Measurements from ENCODE around the gene LAMB1. TPM values are rescaled to one million over a fixed set of nuclear protein-coding genes. Genes with fewer than 3 reads are reported as not detected.

The LAMB1 gene
- total and polyA plus RNA-seq, 4 donors = 95.9 to 285 (median 173) TPM

DNA sequence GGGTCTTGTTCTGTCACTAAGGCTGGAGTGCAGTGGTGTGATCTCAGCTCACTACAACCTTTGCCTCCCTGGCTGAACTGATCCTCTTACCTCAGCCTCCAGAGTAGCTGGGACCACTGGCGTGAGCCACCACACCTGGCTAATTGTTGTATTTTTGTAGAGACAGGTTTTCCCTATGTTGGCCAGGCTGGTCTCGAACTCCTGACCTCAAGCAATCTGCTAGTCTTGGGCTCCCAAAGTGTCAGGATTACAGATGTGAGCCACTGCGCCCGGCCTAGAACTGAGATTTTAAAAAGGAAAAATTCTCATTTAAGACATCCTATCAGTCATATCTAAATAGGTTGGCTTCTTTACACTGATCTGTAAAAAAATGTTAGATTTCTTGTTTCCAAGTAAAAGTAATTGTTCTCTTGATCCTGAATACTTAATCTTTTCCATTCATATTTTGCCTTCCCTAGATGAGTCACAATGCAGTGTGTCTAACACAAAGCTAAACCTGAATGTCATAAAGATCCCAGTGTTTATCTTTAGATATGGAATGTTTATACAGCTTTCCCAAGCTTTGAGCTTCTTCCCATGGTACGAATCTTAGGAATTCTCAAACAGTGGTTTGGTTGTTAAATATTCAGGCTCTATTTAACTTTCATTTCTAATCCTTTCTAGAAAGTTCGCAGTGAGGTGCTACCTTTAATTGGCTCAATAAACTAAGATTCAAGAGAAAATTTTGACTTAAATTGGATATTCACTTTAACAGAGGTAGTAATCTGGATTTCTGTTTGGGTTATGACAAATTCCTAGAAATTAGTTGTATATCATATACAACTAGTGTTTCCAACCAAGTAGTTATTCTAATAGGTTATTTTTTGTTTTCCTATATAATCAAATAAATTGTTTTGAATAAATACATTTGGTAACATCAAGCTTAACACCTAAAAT lies 12.1 kb upstream of the LAMB1 start:
- Histone ChIP-seq H3K9me3 (ENCODE audit: control insufficient read depth in 4 of 4, insufficient read depth in 3 of 4, low read length in 3 of 4) (no peaks in the 10 kb centered on the region), H3K9ac (ENCODE audit: insufficient read depth in 1 of 2, low read length in 2 of 2) (no peak overlapping the region), H3K4me1 (ENCODE audit: control insufficient read depth in 5 of 5, insufficient read depth in 5 of 5, low read length in 5 of 5) (peaks cover 0 to 33% (median 6%) of the 10 kb centered on the region in 5 donors), H3K27me3 (ENCODE audit: control insufficient read depth in 3 of 3, insufficient read depth in 3 of 3, low read length in 2 of 3) (no peaks in the 10 kb centered on the region), H3K36me3 (ENCODE audit: control insufficient read depth in 4 of 4, insufficient read depth in 4 of 4, low read length in 4 of 4) (no peaks in the 10 kb centered on the region), H3K4me3 (no peak overlapping the region), H3K27ac (ENCODE audit: low read depth in 1 of 2, low read length in 1 of 2) (no peak overlapping the region)
- TF ChIP-seq, protein P1, sequence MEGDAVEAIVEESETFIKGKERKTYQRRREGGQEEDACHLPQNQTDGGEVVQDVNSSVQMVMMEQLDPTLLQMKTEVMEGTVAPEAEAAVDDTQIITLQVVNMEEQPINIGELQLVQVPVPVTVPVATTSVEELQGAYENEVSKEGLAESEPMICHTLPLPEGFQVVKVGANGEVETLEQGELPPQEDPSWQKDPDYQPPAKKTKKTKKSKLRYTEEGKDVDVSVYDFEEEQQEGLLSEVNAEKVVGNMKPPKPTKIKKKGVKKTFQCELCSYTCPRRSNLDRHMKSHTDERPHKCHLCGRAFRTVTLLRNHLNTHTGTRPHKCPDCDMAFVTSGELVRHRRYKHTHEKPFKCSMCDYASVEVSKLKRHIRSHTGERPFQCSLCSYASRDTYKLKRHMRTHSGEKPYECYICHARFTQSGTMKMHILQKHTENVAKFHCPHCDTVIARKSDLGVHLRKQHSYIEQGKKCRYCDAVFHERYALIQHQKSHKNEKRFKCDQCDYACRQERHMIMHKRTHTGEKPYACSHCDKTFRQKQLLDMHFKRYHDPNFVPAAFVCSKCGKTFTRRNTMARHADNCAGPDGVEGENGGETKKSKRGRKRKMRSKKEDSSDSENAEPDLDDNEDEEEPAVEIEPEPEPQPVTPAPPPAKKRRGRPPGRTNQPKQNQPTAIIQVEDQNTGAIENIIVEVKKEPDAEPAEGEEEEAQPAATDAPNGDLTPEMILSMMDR (IDR thresholded peaks at IDR 0.05; ENCODE audit: control extremely low read depth, extremely low read depth) = no peak
- 78 to 88% methylated on average over 6 of the region's 6 CpGs for WGBS, 2 donors
- no peak for ATAC-seq (ENCODE audit: insufficient read depth, low FRiP score)
- peak in 2 of 3 donors; percentile 29 to 31 for DNase-seq

DNA sequence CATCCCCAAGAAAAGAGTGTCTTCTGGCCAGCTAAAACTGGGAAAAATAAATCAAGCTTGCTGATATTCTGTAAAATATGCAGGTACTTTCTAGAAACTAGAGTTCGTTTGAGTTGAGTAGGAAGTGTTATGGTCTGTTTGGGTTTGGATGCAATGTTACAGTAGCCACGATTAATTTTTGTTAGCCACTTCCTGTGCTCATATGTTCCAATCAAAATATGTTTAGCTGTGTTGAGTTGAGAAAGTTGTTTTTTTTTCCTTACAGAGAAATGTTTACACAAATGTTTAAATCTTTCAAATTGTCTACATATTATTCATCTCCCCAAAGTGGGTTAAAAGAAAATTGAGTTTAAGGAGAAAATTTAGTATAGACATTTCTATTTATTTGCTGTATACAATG lies 11.3 kb upstream of the LAMB1 start:
- no peak overlapping the region for H3K4me3 ChIP-seq
- H3K9ac ChIP-seq (ENCODE audit: insufficient read depth in 1 of 2, low read length in 2 of 2) = no peak overlapping the region
- no peaks in the 10 kb centered on the region for H3K27me3 ChIP-seq (ENCODE audit: control insufficient read depth in 3 of 3, insufficient read depth in 3 of 3, low read length in 2 of 3)
- H3K36me3 ChIP-seq (ENCODE audit: control insufficient read depth in 4 of 4, insufficient read depth in 4 of 4, low read length in 4 of 4) = no peaks in the 10 kb centered on the region
- H3K4me1 ChIP-seq (ENCODE audit: control insufficient read depth in 5 of 5, insufficient read depth in 5 of 5, low read length in 5 of 5) = peaks cover 0 to 33% (median 6%) of the 10 kb centered on the region in 5 donors
- DNase-seq = no peak
- no peak overlapping the region for H3K27ac ChIP-seq (ENCODE audit: low read depth in 1 of 2, low read length in 1 of 2)
- 22 to 30% methylated on average over 2 of the region's 2 CpGs for WGBS, 2 donors
- no peaks in the 10 kb centered on the region for H3K9me3 ChIP-seq (ENCODE audit: control insufficient read depth in 4 of 4, insufficient read depth in 3 of 4, low read length in 3 of 4)
- TF ChIP-seq, protein P1 (IDR thresholded peaks at IDR 0.05; ENCODE audit: control extremely low read depth, extremely low read depth) = no peak
- no peak for ATAC-seq (ENCODE audit: insufficient read depth, low FRiP score)

DNA sequence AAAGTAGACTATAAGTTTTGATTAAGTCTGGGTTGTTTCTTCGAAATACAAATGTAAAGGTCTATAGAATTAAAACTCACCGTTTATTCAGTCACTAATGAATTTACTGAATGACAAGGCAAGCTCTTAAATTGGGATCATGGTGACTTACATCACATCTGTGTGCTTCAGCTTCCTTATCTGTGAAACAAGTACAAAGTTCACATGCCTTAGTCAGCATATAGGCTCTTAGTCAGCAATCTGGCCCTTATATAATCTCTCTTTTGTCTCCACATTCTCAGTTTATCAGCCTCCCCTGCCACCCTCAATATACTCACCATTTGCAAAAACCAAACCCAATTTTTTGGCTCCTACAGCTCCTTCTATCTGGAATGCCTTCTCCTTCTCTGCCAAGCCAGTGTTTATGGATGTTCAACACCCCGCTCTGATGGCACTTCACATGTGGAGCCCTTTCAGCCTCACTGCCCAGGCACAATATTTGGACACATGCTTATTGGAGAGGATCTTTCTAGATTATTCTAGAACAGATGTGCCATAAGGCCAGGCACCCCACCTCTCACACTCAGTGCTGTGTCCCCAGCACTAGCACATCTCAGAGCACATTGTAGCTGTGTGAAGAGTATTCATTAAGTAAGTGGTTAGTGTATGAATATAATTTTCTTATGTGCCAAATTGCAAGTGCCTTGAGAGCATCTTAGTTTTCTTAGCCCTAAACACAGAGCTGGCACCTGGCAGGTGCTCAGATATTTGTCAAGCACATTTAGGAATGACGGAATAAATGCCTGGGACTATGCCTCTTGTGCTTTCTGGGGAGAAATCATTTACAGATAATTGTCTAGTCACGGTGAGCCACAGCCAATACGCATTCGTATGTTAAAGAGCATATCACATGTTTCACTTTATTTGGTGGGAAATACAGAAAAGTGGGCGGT lies 9.8 kb upstream of the LAMB1 start:
- peak in 1 of 3 donors; percentile 32 for DNase-seq
- H3K27me3 ChIP-seq (ENCODE audit: control insufficient read depth in 3 of 3, insufficient read depth in 3 of 3, low read length in 2 of 3) = no peaks in the 10 kb centered on the region
- no peak for ATAC-seq (ENCODE audit: insufficient read depth, low FRiP score)
- H3K4me3 ChIP-seq = no peak overlapping the region
- 77 to 94% methylated on average over 8 of the region's 8 CpGs for WGBS, 2 donors
- H3K36me3 ChIP-seq (ENCODE audit: control insufficient read depth in 4 of 4, insufficient read depth in 4 of 4, low read length in 4 of 4) = no peaks in the 10 kb centered on the region
- H3K9ac ChIP-seq (ENCODE audit: insufficient read depth in 1 of 2, low read length in 2 of 2) = no peak overlapping the region
- H3K4me1 ChIP-seq (ENCODE audit: control insufficient read depth in 5 of 5, insufficient read depth in 5 of 5, low read length in 5 of 5) = peaks cover 0 to 35% (median 6%) of the 10 kb centered on the region in 5 donors
- TF ChIP-seq, protein P1 (IDR thresholded peaks at IDR 0.05; ENCODE audit: control extremely low read depth, extremely low read depth) = no peak
- H3K27ac ChIP-seq (ENCODE audit: low read depth in 1 of 2, low read length in 1 of 2) = no peak overlapping the region
- no peaks in the 10 kb centered on the region for H3K9me3 ChIP-seq (ENCODE audit: control insufficient read depth in 4 of 4, insufficient read depth in 3 of 4, low read length in 3 of 4)

Data from lung (tissue), 12 donors.